Lung (tissue), 10 donors: ENCODE results near the gene GOLGA6L9. TPM values are rescaled to one million over a fixed set of nuclear protein-coding genes. Genes with fewer than 3 reads are reported as not detected.
"Not testable (repeated sequence)": the region's sequence is repeated elsewhere in the genome, so short reads cannot be mapped to it uniquely, and the experiment has no call there.

Experiments
- ATAC-seq: fragments of 200-7000 bp; cut with Tn5 transposase; one replicate; pipeline ENCODE4 v1.9.1; 2020; ENCODE audit warnings: moderate number of reproducible peaks; ENCODE audit not compliant: insufficient read depth, low FRiP score
- DNase-seq, 3 donors: peaks; one replicate each; pipeline ENCODE4 v3.0.0-alpha.2; 2013 to 2017
- H3K27ac ChIP-seq, 2 donors: one replicate each; pipeline ENCODE4 v1.5.1; 2013; ENCODE audit warnings: mild to moderate bottlenecking in 2 of 2, moderate library complexity in 2 of 2, control low read depth in 1 of 2, inconsistent platforms in 1 of 2, low read depth in 1 of 2, low read length in 1 of 2
- H3K27me3 ChIP-seq, 3 donors: one replicate each; pipeline ENCODE4 v1.5.1; 2013; ENCODE audit warnings: low read length in 2 of 3; ENCODE audit not compliant: control insufficient read depth in 3 of 3, insufficient read depth in 3 of 3
- H3K36me3 ChIP-seq, 4 donors: one replicate each; pipeline ENCODE4 v1.5.1; 2013; ENCODE audit warnings: low read length in 4 of 4, mild to moderate bottlenecking in 1 of 4, moderate library complexity in 1 of 4; ENCODE audit not compliant: control insufficient read depth in 4 of 4, insufficient read depth in 4 of 4
- H3K4me1 ChIP-seq, 5 donors: one replicate each; pipeline ENCODE4 v1.5.1; 2013; ENCODE audit warnings: low read length in 5 of 5, mild to moderate bottlenecking in 2 of 5, moderate library complexity in 1 of 5; ENCODE audit not compliant: control insufficient read depth in 5 of 5, insufficient read depth in 5 of 5
- H3K4me3 ChIP-seq: one replicate; pipeline ENCODE4 v1.5.1; 2013; ENCODE audit warnings: mild to moderate bottlenecking, control low read depth, moderate library complexity
- H3K9ac ChIP-seq, 2 donors: one replicate each; pipeline ENCODE4 v1.5.1; 2013; ENCODE audit warnings: low read length in 2 of 2, control low read depth in 1 of 2; ENCODE audit not compliant: insufficient read depth in 1 of 2
- H3K9me3 ChIP-seq, 4 donors: one replicate each; pipeline ENCODE4 v1.5.1; 2013; ENCODE audit warnings: low read length in 3 of 4, mild to moderate bottlenecking in 1 of 4, moderate library complexity in 1 of 4; ENCODE audit not compliant: control insufficient read depth in 4 of 4, insufficient read depth in 3 of 4
- WGBS, 2 donors: extraction: QIAGEN DNeasy Blood & Tissue Kit; methylation state at CpG; one replicate each; pipeline ENCODE4 v1.1.7; 2013; 5-methylcytosine and 5-hydroxymethylcytosine counted together
- polyA plus RNA-seq, 2 donors: library from polyadenylated mRNA; stranded (reverse); fragments of 200-250 nt; gene quantifications; one replicate each; pipeline ENCODE4 v1.2.1, GENCODE V29; 2013
- total RNA-seq, 2 donors: library from RNA; depleted of rRNA in 1 of 2; stranded (reverse); fragments of >200 nt in 1 of 2; gene quantifications; one replicate each; pipeline ENCODE4 v1.2.1, GENCODE V29; 2014 to 2021
- donor health status: Bipolar disorder and iron deficiency.
- donor health status: healthy.
- donor health status: DM: yes; HTN: yes; CAD: no.

Gene GOLGA6L9
- total and polyA plus RNA-seq, 4 donors, result 1.5 to 13.7 (median 8.2) TPM

GRCh38 chr15:82402341-82402740, 27.3 kb upstream of the GOLGA6L9 start:
- not testable (repeated sequence) for H3K9me3 ChIP-seq, H3K9ac ChIP-seq, H3K36me3 ChIP-seq, H3K27me3 ChIP-seq, DNase-seq, ATAC-seq, H3K27ac ChIP-seq, H3K4me3 ChIP-seq, H3K4me1 ChIP-seq
- 96 to 98% methylated on average over 1 of the region's 1 CpG for WGBS, 2 donors

DNA sequence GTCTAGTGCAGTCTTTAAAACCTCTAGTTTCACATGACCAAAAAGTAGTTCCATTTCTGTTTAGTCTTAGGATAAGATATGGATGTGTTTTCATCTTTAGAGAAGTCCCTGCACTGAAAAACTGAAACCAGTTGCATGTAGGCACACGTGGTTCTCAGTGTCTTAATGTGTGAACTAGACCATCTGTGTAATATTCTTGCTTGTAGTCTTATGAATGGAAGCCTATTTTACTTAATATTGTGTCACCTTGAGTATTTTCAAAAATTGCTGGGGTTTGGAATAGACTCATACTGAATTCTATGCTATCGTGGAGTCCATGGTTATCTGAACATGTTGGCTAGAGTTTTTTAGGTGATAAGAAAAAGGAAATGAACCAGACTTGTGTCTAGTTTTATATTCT, 23.4 kb upstream of the GOLGA6L9 start:
- not testable (repeated sequence) for DNase-seq, H3K4me3 ChIP-seq, H3K9me3 ChIP-seq, ATAC-seq, H3K4me1 ChIP-seq, H3K27me3 ChIP-seq, H3K9ac ChIP-seq, H3K27ac ChIP-seq, H3K36me3 ChIP-seq
- 70 to 79% methylated on average over 2 of the region's 2 CpGs for WGBS, 2 donors

GRCh38 chr15:82410306-82410705, 19.3 kb upstream of the GOLGA6L9 start:
- not testable (repeated sequence) for H3K9me3 ChIP-seq, H3K27ac ChIP-seq, H3K4me3 ChIP-seq, H3K9ac ChIP-seq, ATAC-seq, H3K36me3 ChIP-seq, H3K4me1 ChIP-seq, DNase-seq, H3K27me3 ChIP-seq
- 85 to 90% methylated on average over 4 of the region's 4 CpGs for WGBS, 2 donors

DNA sequence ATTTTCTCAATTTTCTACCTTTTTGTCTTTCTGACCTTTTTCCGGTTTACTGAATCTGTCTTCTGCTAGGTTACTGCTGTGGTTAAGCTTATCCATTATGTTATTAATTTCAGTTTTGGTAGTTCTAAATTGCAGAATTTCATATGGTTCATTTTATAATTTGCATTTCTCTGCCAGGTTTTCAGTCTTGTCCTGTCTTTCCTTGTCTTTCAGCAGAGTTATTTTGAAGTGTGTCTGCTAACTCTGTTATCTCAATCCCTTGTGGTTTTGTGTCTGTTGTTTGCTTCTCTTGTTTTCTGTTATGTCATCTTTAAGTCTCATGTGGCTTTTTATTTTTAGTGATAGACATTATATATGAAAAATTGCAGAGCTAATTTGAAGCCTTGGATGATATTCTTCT, 18.0 kb upstream of the GOLGA6L9 start:
- H3K4me1 ChIP-seq, H3K9me3 ChIP-seq, ATAC-seq, H3K36me3 ChIP-seq, H3K9ac ChIP-seq, DNase-seq, H3K27me3 ChIP-seq, H3K4me3 ChIP-seq, H3K27ac ChIP-seq: not testable (repeated sequence)
- WGBS, 2 donors, result 97 to 100% methylated on average over 1 of the region's 1 CpG

- WGBS, 2 donors, result 67 to 76% methylated on average over 6 of the region's 6 CpGs
- H3K4me1 ChIP-seq, H3K27ac ChIP-seq, H3K9me3 ChIP-seq, ATAC-seq, H3K4me3 ChIP-seq, H3K27me3 ChIP-seq, H3K36me3 ChIP-seq: not testable (repeated sequence)
- peak in 2 of 3 donors; percentile 42 to 49 for DNase-seq
- peak overlapping the region in 1 of 2 donors; percentile 32 for H3K9ac ChIP-seq
These were observed 15.0 kb upstream of the GOLGA6L9 start for GRCh38 chr15:82414525-82415191.

GRCh38 chr15:82420516-82420915, 9.1 kb upstream of the GOLGA6L9 start:
- H3K27me3 ChIP-seq, DNase-seq, ATAC-seq, H3K4me3 ChIP-seq, H3K4me1 ChIP-seq, H3K9ac ChIP-seq, H3K9me3 ChIP-seq, H3K36me3 ChIP-seq, H3K27ac ChIP-seq: not testable (repeated sequence)
- 91 to 100% methylated on average over 2 of the region's 2 CpGs for WGBS, 2 donors

GRCh38 chr15:82420966-82421365, 8.7 kb upstream of the GOLGA6L9 start:
- not testable (repeated sequence) for H3K9me3 ChIP-seq, H3K9ac ChIP-seq, ATAC-seq, H3K27me3 ChIP-seq, H3K4me3 ChIP-seq, H3K36me3 ChIP-seq, H3K4me1 ChIP-seq, H3K27ac ChIP-seq, DNase-seq
- WGBS, 2 donors, result no CpG with 5 or more reads among the region's 1 CpG

- H3K36me3 ChIP-seq, ATAC-seq, H3K4me3 ChIP-seq, DNase-seq, H3K4me1 ChIP-seq, H3K9me3 ChIP-seq, H3K9ac ChIP-seq, H3K27ac ChIP-seq, H3K27me3 ChIP-seq: not testable (repeated sequence)
- 80% methylated on average over 1 of the region's 1 CpG for WGBS, 2 donors
These were observed 2.5 kb upstream of the GOLGA6L9 start for GRCh38 chr15:82427117-82427516.
